Measurements from ENCODE around the gene SEMA4G. TPM values are rescaled to one million over a fixed set of nuclear protein-coding genes. Genes with fewer than 3 reads are reported as not detected.
A peak's percentile ranks its signal among the peaks of the same experiment; 100 is the strongest.

SEMA4G gene
- total and polyA plus RNA-seq, 2 of the 13 experiments (the other 11 are each of a cell fraction or from before 2014, with no cell fraction given) = 46.2 to 207 TPM

GRCh38 chr10:100969187-100970075 is at the start of gene SEMA4G (continued):
- TF ChIP-seq CERS6 (CRISPR knock-in tag; IDR thresholded peaks at IDR 0.05) = no peak
- TF ChIP-seq ZBTB7A (CRISPR knock-in tag; IDR thresholded peaks at IDR 0.05) = peak; percentile 99
- TF ChIP-seq GLMP (CRISPR knock-in tag; IDR thresholded peaks at IDR 0.05; ENCODE audit: borderline replicate concordance) = 0 out of 2 replicates have a peak, but pooled peaks have one; percentile 28
- TF ChIP-seq MTF2 (CRISPR knock-in tag; IDR thresholded peaks at IDR 0.05; ENCODE audit: borderline replicate concordance) = no peak; the same call in 1 of the 2 replicates
- TF ChIP-seq ASH2L (IDR thresholded peaks at IDR 0.05; ENCODE audit: insufficient read length, low read depth, low read length) = no peak
- TF ChIP-seq ZNF343 (CRISPR knock-in tag; IDR thresholded peaks at IDR 0.05) = no peak
- peak; percentile 57 for TF ChIP-seq MED1 (CRISPR knock-in tag; IDR thresholded peaks at IDR 0.05)
- TF ChIP-seq ZNF781 (CRISPR knock-in tag; IDR thresholded peaks at IDR 0.05; ENCODE audit: borderline replicate concordance, not compliant biosample characterization) = no peak
- TF ChIP-seq MAX (IDR thresholded peaks at IDR 0.05) = no peak
- no peak for TF ChIP-seq ZNF777 (CRISPR knock-in tag; IDR thresholded peaks at IDR 0.05)
- TF ChIP-seq ZNF687 (CRISPR knock-in tag; IDR thresholded peaks at IDR 0.05) = peak; percentile 92
- peak; percentile 5 for TF ChIP-seq AGO1 (IDR thresholded peaks at IDR 0.05; ENCODE audit: low read depth, low read length, poor library complexity, severe bottlenecking)
- 0 out of 2 replicates have a peak, but pooled peaks have one; percentile 10 for TF ChIP-seq MLXIP (CRISPR knock-in tag; IDR thresholded peaks at IDR 0.05; ENCODE audit: borderline replicate concordance)
- no peak; the same call in 1 of the 2 replicates for TF ChIP-seq ZNF737 (CRISPR knock-in tag; IDR thresholded peaks at IDR 0.05; ENCODE audit: borderline replicate concordance)
- no peak for TF ChIP-seq RFXANK (CRISPR knock-in tag; IDR thresholded peaks at IDR 0.05)
- TF ChIP-seq ZNF552 (CRISPR knock-in tag; IDR thresholded peaks at IDR 0.05; ENCODE audit: borderline replicate concordance) = 0 out of 2 replicates have a peak, but pooled peaks have one; percentile 49
- peak; percentile 67 for TF ChIP-seq TARDBP (CRISPR knock-in tag; IDR thresholded peaks at IDR 0.05)
